ENCODE results near the gene ATP2B1. TPM values are rescaled to one million over a fixed set of nuclear protein-coding genes. Genes with fewer than 3 reads are reported as not detected.

Gene ATP2B1
- total and polyA plus RNA-seq, 2 donors (not counting 1 experiment from before 2014, with no cell fraction given): 26.1 to 238 TPM

DNA sequence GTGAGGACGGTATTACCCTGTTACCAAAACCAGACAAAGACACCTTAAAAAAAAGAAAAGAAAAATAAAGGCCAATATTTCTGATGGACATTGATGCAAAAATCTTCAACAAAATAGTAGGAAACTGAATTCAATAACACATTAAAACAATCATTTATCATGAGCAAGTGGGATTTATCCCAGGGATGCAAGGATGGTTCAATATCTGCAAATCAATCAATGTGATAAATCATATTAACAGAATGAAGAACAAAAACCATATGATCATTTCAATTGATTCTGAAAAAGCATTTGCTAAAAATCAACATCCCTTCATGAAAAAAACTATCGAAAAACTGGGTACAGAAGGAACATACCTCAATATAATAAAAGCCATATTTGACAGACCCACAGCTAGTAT, 32.3 kb upstream of the ATP2B1 start:
- Mint-ChIP-seq H3K4me3 (no peak overlapping the region), H3K4me1 (peaks cover 24% of the 10 kb centered on the region), H3K27me3 (no peaks in the 10 kb centered on the region), H3K27ac (no peak overlapping the region), H3K9me3 (ENCODE audit: insufficient read depth) (peaks cover 15% of the 10 kb centered on the region)
- no peaks in the 10 kb centered on the region for H3K79me2 ChIP-seq (ENCODE audit: control insufficient read depth, insufficient read depth, low read length)
- H3K9ac ChIP-seq (ENCODE audit: low read length): no peak overlapping the region
- ChIA-PET POLR2A (interaction anchor here (1.4 kb wide), 1 partner anchor 31 kb away, joined by 5 read pairs; no protein-coding TSS in a partner anchor), CTCF (no interaction called here)
- H3K9me3 ChIP-seq (ENCODE audit: control extremely low read depth in 1 of 3, control insufficient read depth in 2 of 3, insufficient read depth in 1 of 3, low read length in 2 of 3): peaks cover 2 to 18% (median 11%) of the 10 kb centered on the region in 3 donors
- H3K4me2 ChIP-seq (replicated peaks; ENCODE audit: low read depth, low read length, poor library complexity, severe bottlenecking): no peak overlapping the region
- H3K4me1 ChIP-seq (ENCODE audit: control insufficient read depth in 2 of 2, insufficient read depth in 2 of 2, low read length in 2 of 2): peaks cover 14 to 17% of the 10 kb centered on the region in 2 donors
- no peaks in the 10 kb centered on the region for H4K20me1 ChIP-seq (ENCODE audit: control insufficient read depth, insufficient read depth, low read length, poor library complexity, severe bottlenecking)
- no peaks in the 10 kb centered on the region for H3K36me3 ChIP-seq (replicated peaks in 1 of 2; ENCODE audit: control extremely low read depth in 1 of 2, control insufficient read depth in 1 of 2, extremely low read depth in 1 of 2, insufficient read depth in 2 of 2, low read length in 1 of 2)
- TF ChIP-seq, protein P1, sequence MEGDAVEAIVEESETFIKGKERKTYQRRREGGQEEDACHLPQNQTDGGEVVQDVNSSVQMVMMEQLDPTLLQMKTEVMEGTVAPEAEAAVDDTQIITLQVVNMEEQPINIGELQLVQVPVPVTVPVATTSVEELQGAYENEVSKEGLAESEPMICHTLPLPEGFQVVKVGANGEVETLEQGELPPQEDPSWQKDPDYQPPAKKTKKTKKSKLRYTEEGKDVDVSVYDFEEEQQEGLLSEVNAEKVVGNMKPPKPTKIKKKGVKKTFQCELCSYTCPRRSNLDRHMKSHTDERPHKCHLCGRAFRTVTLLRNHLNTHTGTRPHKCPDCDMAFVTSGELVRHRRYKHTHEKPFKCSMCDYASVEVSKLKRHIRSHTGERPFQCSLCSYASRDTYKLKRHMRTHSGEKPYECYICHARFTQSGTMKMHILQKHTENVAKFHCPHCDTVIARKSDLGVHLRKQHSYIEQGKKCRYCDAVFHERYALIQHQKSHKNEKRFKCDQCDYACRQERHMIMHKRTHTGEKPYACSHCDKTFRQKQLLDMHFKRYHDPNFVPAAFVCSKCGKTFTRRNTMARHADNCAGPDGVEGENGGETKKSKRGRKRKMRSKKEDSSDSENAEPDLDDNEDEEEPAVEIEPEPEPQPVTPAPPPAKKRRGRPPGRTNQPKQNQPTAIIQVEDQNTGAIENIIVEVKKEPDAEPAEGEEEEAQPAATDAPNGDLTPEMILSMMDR (IDR thresholded peaks at IDR 0.05): no peak
- TF ChIP-seq EZH2 (IDR thresholded peaks at IDR 0.05; ENCODE audit: borderline replicate concordance, insufficient read depth, low read depth, low read length, poor library complexity, severe bottlenecking): no peak
- H3K4me3 ChIP-seq (ENCODE audit: control extremely low read depth in 1 of 5, extremely low read depth in 1 of 5, insufficient read depth in 1 of 5, low read depth in 2 of 5, low read length in 4 of 5): no peak overlapping the region
- intact Hi-C loops (cut with micrococcal nuclease): loop anchor here (2.0 kb wide), 1 partner anchor 18 kb away; no protein-coding TSS in a partner anchor
- ATAC-seq (ENCODE audit: low read depth) (no peak), DNase-seq (no peak)
- no CpG with 5 or more reads among the region's 2 CpGs for WGBS (ENCODE audit: insufficient coverage)
- H3K27ac ChIP-seq (ENCODE audit: low read length in 2 of 2): no peak overlapping the region
- no peaks in the 10 kb centered on the region for H3K27me3 ChIP-seq (replicated peaks in 1 of 4; ENCODE audit: control extremely low read depth in 1 of 4, control insufficient read depth in 3 of 4, insufficient read depth in 4 of 4, low read length in 3 of 4)
- no peak overlapping the region for H2AFZ ChIP-seq (ENCODE audit: insufficient read depth, low read depth, low read length, poor library complexity, severe bottlenecking)

DNA sequence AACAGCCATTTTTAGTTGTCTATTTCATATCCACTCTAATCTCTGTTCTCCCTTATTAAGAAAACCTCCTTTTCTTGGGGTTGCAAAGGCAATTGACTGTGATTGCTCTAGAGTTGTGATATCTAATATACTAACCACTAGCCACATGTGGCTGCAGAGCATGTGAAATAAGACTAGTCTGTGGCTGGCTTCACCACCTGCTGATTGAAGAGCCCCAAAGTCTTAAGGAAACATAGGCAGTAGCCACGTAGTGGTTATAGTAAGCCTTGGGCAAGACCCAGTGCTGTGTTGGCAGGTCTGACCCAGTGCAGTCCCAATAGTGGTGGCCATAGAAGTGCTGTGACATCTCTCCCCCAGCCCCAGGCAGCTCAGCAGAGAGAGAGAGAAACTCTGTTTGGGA, 28.4 kb upstream of the ATP2B1 start:
- Histone ChIP-seq H3K79me2 (ENCODE audit: control insufficient read depth, insufficient read depth, low read length) (no peaks in the 10 kb centered on the region), H2AFZ (ENCODE audit: insufficient read depth, low read depth, low read length, poor library complexity, severe bottlenecking) (no peak overlapping the region), H3K4me3 (ENCODE audit: control extremely low read depth in 1 of 5, extremely low read depth in 1 of 5, insufficient read depth in 1 of 5, low read depth in 2 of 5, low read length in 4 of 5) (no peak overlapping the region), H3K27me3 (replicated peaks in 1 of 4; ENCODE audit: control extremely low read depth in 1 of 4, control insufficient read depth in 3 of 4, insufficient read depth in 4 of 4, low read length in 3 of 4) (no peaks in the 10 kb centered on the region), H3K4me1 (ENCODE audit: control insufficient read depth in 2 of 2, insufficient read depth in 2 of 2, low read length in 2 of 2) (peaks cover 9 to 12% of the 10 kb centered on the region in 2 donors), H3K4me2 (replicated peaks; ENCODE audit: low read depth, low read length, poor library complexity, severe bottlenecking) (no peak overlapping the region), H3K9me3 (ENCODE audit: control extremely low read depth in 1 of 3, control insufficient read depth in 2 of 3, insufficient read depth in 1 of 3, low read length in 2 of 3) (peaks cover 0 to 21% (median 11%) of the 10 kb centered on the region in 3 donors), H3K36me3 (replicated peaks in 1 of 2; ENCODE audit: control extremely low read depth in 1 of 2, control insufficient read depth in 1 of 2, extremely low read depth in 1 of 2, insufficient read depth in 2 of 2, low read length in 1 of 2) (no peaks in the 10 kb centered on the region), H3K27ac (ENCODE audit: low read length in 2 of 2) (no peak overlapping the region), H4K20me1 (ENCODE audit: control insufficient read depth, insufficient read depth, low read length, poor library complexity, severe bottlenecking) (no peaks in the 10 kb centered on the region), H3K9ac (ENCODE audit: low read length) (no peak overlapping the region)
- CTCF ChIA-PET: no interaction called here
- DNase-seq (no peak), ATAC-seq (ENCODE audit: low read depth) (no peak)
- TF ChIP-seq EZH2 (IDR thresholded peaks at IDR 0.05; ENCODE audit: borderline replicate concordance, insufficient read depth, low read depth, low read length, poor library complexity, severe bottlenecking): no peak
- TF ChIP-seq, protein P1 (IDR thresholded peaks at IDR 0.05): no peak
- Mint-ChIP-seq H3K9me3 (ENCODE audit: insufficient read depth) (peaks cover 11% of the 10 kb centered on the region), H3K4me3 (no peak overlapping the region), H3K27me3 (no peaks in the 10 kb centered on the region), H3K4me1 (peaks cover 20% of the 10 kb centered on the region), H3K27ac (no peak overlapping the region)
- intact Hi-C loops (cut with micrococcal nuclease): no loop called here
- POLR2A ChIA-PET: no interaction called here
- no CpG with 5 or more reads among the region's 1 CpG for WGBS (ENCODE audit: insufficient coverage)
